ENCODE data around the gene SYT14.

DNA sequence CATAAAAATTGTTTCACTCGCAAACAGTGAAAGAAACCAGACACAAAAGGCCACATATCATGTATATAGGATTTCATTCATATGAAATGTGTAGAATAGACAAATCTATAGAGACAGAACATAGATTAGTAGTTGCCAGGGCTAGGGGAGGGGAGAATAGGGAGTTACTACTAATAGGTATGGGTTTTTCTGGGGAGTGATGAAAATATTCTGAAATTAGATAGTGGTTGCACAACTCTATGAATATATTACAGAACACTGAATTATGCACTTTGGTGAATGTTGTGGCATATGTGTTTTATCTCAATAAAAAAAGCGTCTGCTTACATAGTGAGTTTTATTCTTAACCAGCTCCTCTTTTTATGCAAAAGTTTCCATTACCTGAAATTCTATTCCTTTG, 21.6 kb downstream of the SYT14 start:
- TF ChIP-seq, protein P1, sequence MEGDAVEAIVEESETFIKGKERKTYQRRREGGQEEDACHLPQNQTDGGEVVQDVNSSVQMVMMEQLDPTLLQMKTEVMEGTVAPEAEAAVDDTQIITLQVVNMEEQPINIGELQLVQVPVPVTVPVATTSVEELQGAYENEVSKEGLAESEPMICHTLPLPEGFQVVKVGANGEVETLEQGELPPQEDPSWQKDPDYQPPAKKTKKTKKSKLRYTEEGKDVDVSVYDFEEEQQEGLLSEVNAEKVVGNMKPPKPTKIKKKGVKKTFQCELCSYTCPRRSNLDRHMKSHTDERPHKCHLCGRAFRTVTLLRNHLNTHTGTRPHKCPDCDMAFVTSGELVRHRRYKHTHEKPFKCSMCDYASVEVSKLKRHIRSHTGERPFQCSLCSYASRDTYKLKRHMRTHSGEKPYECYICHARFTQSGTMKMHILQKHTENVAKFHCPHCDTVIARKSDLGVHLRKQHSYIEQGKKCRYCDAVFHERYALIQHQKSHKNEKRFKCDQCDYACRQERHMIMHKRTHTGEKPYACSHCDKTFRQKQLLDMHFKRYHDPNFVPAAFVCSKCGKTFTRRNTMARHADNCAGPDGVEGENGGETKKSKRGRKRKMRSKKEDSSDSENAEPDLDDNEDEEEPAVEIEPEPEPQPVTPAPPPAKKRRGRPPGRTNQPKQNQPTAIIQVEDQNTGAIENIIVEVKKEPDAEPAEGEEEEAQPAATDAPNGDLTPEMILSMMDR (IDR thresholded peaks at IDR 0.05; ENCODE audit: insufficient read depth, low read length): no peak
- TF ChIP-seq GABPA (IDR thresholded peaks at IDR 0.05; ENCODE audit: low read depth): no peak
- TF ChIP-seq, protein P2, sequence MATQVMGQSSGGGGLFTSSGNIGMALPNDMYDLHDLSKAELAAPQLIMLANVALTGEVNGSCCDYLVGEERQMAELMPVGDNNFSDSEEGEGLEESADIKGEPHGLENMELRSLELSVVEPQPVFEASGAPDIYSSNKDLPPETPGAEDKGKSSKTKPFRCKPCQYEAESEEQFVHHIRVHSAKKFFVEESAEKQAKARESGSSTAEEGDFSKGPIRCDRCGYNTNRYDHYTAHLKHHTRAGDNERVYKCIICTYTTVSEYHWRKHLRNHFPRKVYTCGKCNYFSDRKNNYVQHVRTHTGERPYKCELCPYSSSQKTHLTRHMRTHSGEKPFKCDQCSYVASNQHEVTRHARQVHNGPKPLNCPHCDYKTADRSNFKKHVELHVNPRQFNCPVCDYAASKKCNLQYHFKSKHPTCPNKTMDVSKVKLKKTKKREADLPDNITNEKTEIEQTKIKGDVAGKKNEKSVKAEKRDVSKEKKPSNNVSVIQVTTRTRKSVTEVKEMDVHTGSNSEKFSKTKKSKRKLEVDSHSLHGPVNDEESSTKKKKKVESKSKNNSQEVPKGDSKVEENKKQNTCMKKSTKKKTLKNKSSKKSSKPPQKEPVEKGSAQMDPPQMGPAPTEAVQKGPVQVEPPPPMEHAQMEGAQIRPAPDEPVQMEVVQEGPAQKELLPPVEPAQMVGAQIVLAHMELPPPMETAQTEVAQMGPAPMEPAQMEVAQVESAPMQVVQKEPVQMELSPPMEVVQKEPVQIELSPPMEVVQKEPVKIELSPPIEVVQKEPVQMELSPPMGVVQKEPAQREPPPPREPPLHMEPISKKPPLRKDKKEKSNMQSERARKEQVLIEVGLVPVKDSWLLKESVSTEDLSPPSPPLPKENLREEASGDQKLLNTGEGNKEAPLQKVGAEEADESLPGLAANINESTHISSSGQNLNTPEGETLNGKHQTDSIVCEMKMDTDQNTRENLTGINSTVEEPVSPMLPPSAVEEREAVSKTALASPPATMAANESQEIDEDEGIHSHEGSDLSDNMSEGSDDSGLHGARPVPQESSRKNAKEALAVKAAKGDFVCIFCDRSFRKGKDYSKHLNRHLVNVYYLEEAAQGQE (IDR thresholded peaks at IDR 0.05; ENCODE audit: insufficient replicate concordance, low read depth): no peak

Data from HL-60 (cell line).